HepG2 (cell line): ENCODE results near the gene EDNRA. TPM values are rescaled to one million over a fixed set of nuclear protein-coding genes. Genes with fewer than 3 reads are reported as not detected.

Experiments used
- ATAC-seq: fragments of 200-7000 bp; cut with Tn5 transposase; 3 replicates; pipeline ENCODE4 v1.9.1; 2020; ENCODE audit warnings: mild to moderate bottlenecking, moderate library complexity
- BruUV-seq: library from RNA; stranded (reverse); fragments of 400-500 nt; replicated peaks from 2 replicates; lab custom pipeline; 2021; lab: Mats Ljungman, UMichigan
- CTCF ChIA-PET: fragments of 300-600 bp; formaldehyde crosslinking; extraction: SDS; loops from one replicate; lab custom pipeline; 2021; ENCODE audit warnings: low total read pairs, inconsistent platforms, low intra/inter-chr PET ratio; lab: Yijun Ruan, JAX
- POLR2A ChIA-PET: fragments of 350-600 bp; sonication (Branson Sonifier 250); formaldehyde crosslinking; loops from one replicate; lab custom pipeline; 2020; ENCODE audit warnings: antibody characterized with exemption, inconsistent platforms; lab: Yijun Ruan, JAX
- DNase-seq: peaks from one replicate; pipeline ENCODE4 v3.0.0-alpha.2; 2015; ENCODE audit warnings: low spot score
- FAIRE-seq: peaks from 3 replicates; lab custom pipeline; 2011; peaks lifted over from hg19 to GRCh38; lab: Jason Lieb, UNC
- H2AFZ ChIP-seq: one replicate; pipeline ENCODE4 v1.6.1; 2011; ENCODE audit warnings: low read length, inconsistent platforms
- H3K27ac ChIP-seq: fragments of 300-600 bp; 3 replicates; pipeline ENCODE4 v1.8.0; 2011; ENCODE audit warnings: mixed run types, mild to moderate bottlenecking, mixed read lengths, low read length, inconsistent platforms; ENCODE audit not compliant: insufficient read depth; ENCODE audit errors: extremely low read length
- H3K27me3 ChIP-seq, 2 experiments: fragments of 200-600 bp in 1 of 2; 2 replicates in 1 of 2; 3 replicates in 1 of 2; pipeline versions ENCODE4 v1.6.0 to v1.8.0; 2011; ENCODE audit warnings: low read length in 2 of 2, mild to moderate bottlenecking in 2 of 2, moderate library complexity in 2 of 2, inconsistent platforms in 1 of 2; ENCODE audit not compliant: insufficient read depth in 2 of 2, control insufficient read depth in 1 of 2
- H3K36me3 ChIP-seq, 2 experiments: fragments of 200-600 bp in 1 of 2; replicated peaks in 1 of 2; 2 replicates in 1 of 2; 3 replicates in 1 of 2; pipeline versions ENCODE4 v1.5.1 to v1.8.0; 2011; ENCODE audit warnings: low read length in 2 of 2, inconsistent platforms in 1 of 2; ENCODE audit not compliant: insufficient read depth in 2 of 2, control insufficient read depth in 1 of 2
- H3K4me1 ChIP-seq: 2 replicates; pipeline ENCODE4 v1.5.1; 2012; ENCODE audit warnings: low read length, inconsistent platforms; ENCODE audit not compliant: insufficient read depth
- H3K4me2 ChIP-seq: 2 replicates; pipeline ENCODE4 v1.6.0; 2011; ENCODE audit warnings: low read depth, low read length, inconsistent platforms
- H3K4me3 ChIP-seq, 3 experiments: fragments of 200-600 bp in 1 of 3; sonication (generic), shearing (Covaris generic) in 1 of 3; replicated peaks in 1 of 3; 2 replicates each; pipeline ENCODE4 v1.5.1; 2011 to 2016; ENCODE audit warnings: low read length in 3 of 3, inconsistent platforms in 2 of 3, low read depth in 2 of 3, mild to moderate bottlenecking in 2 of 3, control low read depth in 1 of 3, mixed read lengths in 1 of 3; ENCODE audit not compliant: insufficient read depth in 1 of 3
- H3K79me2 ChIP-seq: one replicate; pipeline ENCODE4 v1.6.1; 2011; ENCODE audit warnings: low read length, inconsistent platforms; ENCODE audit not compliant: insufficient read depth
- H3K9ac ChIP-seq: 2 replicates; pipeline ENCODE4 v1.6.0; 2011; ENCODE audit warnings: mild to moderate bottlenecking, low read depth, low read length, inconsistent platforms; ENCODE audit not compliant: insufficient read depth
- H3K9me3 ChIP-seq: 2 replicates; pipeline ENCODE4 v1.5.1; 2012; ENCODE audit warnings: mild to moderate bottlenecking, low read length
- H4K20me1 ChIP-seq: 2 replicates; pipeline ENCODE4 v1.6.0; 2011; ENCODE audit warnings: inconsistent platforms, mild to moderate bottlenecking, low read length, moderate library complexity; ENCODE audit not compliant: insufficient read depth
- FOXK1 ChIP-seq: sonication (generic); formaldehyde crosslinking; IDR thresholded peaks from 2 replicates; pipeline ENCODE4 v1.4.0; 2020; ENCODE audit warnings: low read depth, missing genetic modification reagents, borderline replicate concordance
- IKZF1 ChIP-seq: fragments of 450-650 bp; IDR thresholded peaks from 2 replicates; pipeline ENCODE4 v1.7.1; 2016
- KAT8 ChIP-seq: IDR thresholded peaks from 2 replicates; pipeline ENCODE4 v1.6.1; 2016; ENCODE audit warnings: missing genetic modification reagents, missing compliant biosample characterization
- LRRFIP1 ChIP-seq: sonication (generic); formaldehyde crosslinking; conservative IDR thresholded peaks from 2 replicates; pipeline ENCODE4 v1.4.0; 2020; ENCODE audit warnings: missing genetic modification reagents
- NCOA5 ChIP-seq: sonication (generic); formaldehyde crosslinking; IDR thresholded peaks from 2 replicates; pipeline ENCODE4 v1.4.0; 2020; ENCODE audit warnings: missing genetic modification reagents
- NFE2 ChIP-seq: sonication (generic); formaldehyde crosslinking; IDR thresholded peaks from 2 replicates; pipeline ENCODE4 v1.4.0; 2020; ENCODE audit warnings: missing genetic modification reagents
- RCOR2 ChIP-seq: IDR thresholded peaks from 2 replicates; pipeline ENCODE4 v1.6.1; 2016; ENCODE audit warnings: missing biosample characterization, missing genetic modification reagents
- RFX3 ChIP-seq: IDR thresholded peaks from 2 replicates; pipeline ENCODE4 v1.6.1; 2016; ENCODE audit warnings: missing biosample characterization, missing genetic modification reagents
- SOX5 ChIP-seq: IDR thresholded peaks from 2 replicates; pipeline ENCODE4 v1.6.1; 2016; ENCODE audit warnings: borderline replicate concordance
- XBP1 ChIP-seq: sonication (generic); formaldehyde crosslinking; IDR thresholded peaks from 2 replicates; pipeline ENCODE4 v1.5.0; 2020; ENCODE audit warnings: missing genetic modification reagents
- ZFP36 ChIP-seq: fragments of 150-350 bp; IDR thresholded peaks from 2 replicates; pipeline ENCODE4 v1.6.1; 2018; ENCODE audit warnings: borderline replicate concordance, low read length, low read depth; ENCODE audit not compliant: partially characterized antibody
- ZNF687 ChIP-seq: sonication (generic); formaldehyde crosslinking; IDR thresholded peaks from 2 replicates; pipeline ENCODE4 v1.5.1; 2020; ENCODE audit warnings: mild to moderate bottlenecking, missing genetic modification reagents, moderate library complexity
- ZNF75D ChIP-seq: sonication (generic); formaldehyde crosslinking; IDR thresholded peaks from 2 replicates; pipeline ENCODE4 v1.8.1; 2023; ENCODE audit warnings: missing genetic modification reagents, mild to moderate bottlenecking, borderline replicate concordance
- ZSCAN20 ChIP-seq: sonication (generic); formaldehyde crosslinking; IDR thresholded peaks from 2 replicates; pipeline ENCODE4 v1.4.0; 2020; ENCODE audit warnings: missing genetic modification reagents, mild to moderate bottlenecking, borderline replicate concordance
- ZSCAN9 ChIP-seq: IDR thresholded peaks from 2 replicates; pipeline ENCODE4 v1.6.1; 2016; ENCODE audit warnings: borderline replicate concordance
- WGBS: methylation state at CpG from one replicate; pipeline ENCODE4 v1.1.6; 2017; ENCODE audit warnings: low lambda C conversion rate; 5-methylcytosine and 5-hydroxymethylcytosine counted together
- in situ Hi-C: cut with HindIII; loops from 2 replicates; pipeline ENCODE4 v1.10.0; 2017; ENCODE audit warnings: low pct_unique_long_range_greater_than_20kb; ENCODE audit not compliant: extremely low pct_ligation_motif_present
- intact Hi-C: fragments of 100-400 bp; cut with micrococcal nuclease; formaldehyde crosslinking; loops from one replicate; pipeline ENCODE4 v1.10.0; 2022; ENCODE audit not compliant: unreplicated experiment
- polyA plus RNA-seq, 8 experiments: library from polyadenylated mRNA; depleted of rRNA in 3 of 8; stranded (reverse) in 7 of 8; unstranded in 1 of 8; fragments of >200 nt; fragmentation: Illumina TruSeq in 4 of 8; extraction: Trizol in 4 of 8; gene quantifications; 2 replicates each; pipeline versions ENCODE4 v1.2.1 to v1.2.3, GENCODE V29; 2011 to 2016; ENCODE audit warnings: low read depth in 4 of 8, missing spikeins in 1 of 8, mixed read lengths in 1 of 8; ENCODE audit not compliant: insufficient read depth in 1 of 8
- total RNA-seq, 5 experiments: library from RNA; depleted of rRNA; stranded (reverse); fragments of >200 nt; fragmentation: Illumina TruSeq; extraction: Trizol; gene quantifications; 2 replicates each; pipeline ENCODE4 v1.2.3, GENCODE V29; 2016; ENCODE audit warnings: low read depth in 1 of 5

Gene EDNRA
- total and polyA plus RNA-seq, 2 of the 13 experiments (the other 11 are each of a cell fraction or from before 2014, with no cell fraction given), result not detected

- Histone ChIP-seq H3K9ac (no peak overlapping the region), H3K27ac (no peak overlapping the region), H3K4me1 (no peaks in the 10 kb centered on the region), H3K36me3 (no peaks in the 10 kb centered on the region), H2AFZ (no peak overlapping the region), H3K79me2 (no peaks in the 10 kb centered on the region), H3K9me3 (no peaks in the 10 kb centered on the region), H4K20me1 (no peaks in the 10 kb centered on the region), H3K4me3 (no peak overlapping the region), H3K4me2 (no peak overlapping the region), H3K27me3 (no peaks in the 10 kb centered on the region)
- POLR2A ChIA-PET, result no interaction called here
- DNase-seq (no peak), FAIRE-seq (no peak), ATAC-seq (no peak)
- CTCF ChIA-PET, result no interaction called here
- BruUV-seq, result no TSS peak
- 53% methylated on average over 5 of the region's 5 CpGs for WGBS
- TF ChIP-seq ZSCAN20 (CRISPR knock-in tag) (no peak), XBP1 (CRISPR knock-in tag) (no peak), ZFP36 (no peak), ZNF687 (CRISPR knock-in tag) (no peak), NCOA5 (CRISPR knock-in tag) (no peak), FOXK1 (CRISPR knock-in tag) (no peak), LRRFIP1 (no peak), RCOR2 (CRISPR knock-in tag) (no peak), ZNF75D (CRISPR knock-in tag) (no peak), NFE2 (CRISPR knock-in tag) (no peak), IKZF1 (no peak), SOX5 (CRISPR knock-in tag) (no peak), ZSCAN9 (CRISPR knock-in tag) (no peak), KAT8 (no peak), RFX3 (no peak)
- intact Hi-C loops, result no loop called here
- in situ Hi-C loops, result no loop called here
Observed at GRCh38 chr4:147571036-147571770, 90.3 kb downstream of the EDNRA start.
